ENCODE measurements around the gene HOXA7.

HOXA7 gene

DNA sequence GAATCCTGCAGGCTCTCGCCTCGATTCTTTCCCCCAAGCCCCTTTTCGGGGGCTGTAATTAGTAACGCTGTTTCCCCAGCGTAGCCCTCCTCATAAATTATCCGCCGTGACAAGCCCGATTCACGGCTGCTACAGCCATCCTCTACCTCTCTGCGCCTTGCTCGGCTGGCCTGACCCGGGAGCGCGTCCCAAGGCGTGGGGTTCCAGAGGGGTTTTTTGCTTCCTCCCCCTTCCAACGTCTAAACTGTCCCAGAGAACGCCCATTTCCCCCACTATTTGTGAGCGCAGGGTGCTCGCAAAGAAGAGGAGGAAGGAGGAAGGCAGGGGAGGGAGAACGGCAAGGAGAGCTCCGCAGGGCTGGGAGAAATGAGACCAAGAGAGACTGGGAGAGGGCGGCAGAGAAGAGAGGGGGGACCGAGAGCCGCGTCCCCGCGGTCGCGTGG, 13.9 kb downstream of the HOXA7 start:
- no peak for DNase-seq (ENCODE audit: low read depth)
- H3K4me3 ChIP-seq (ENCODE audit: low read depth, low read length): no peak overlapping the region
- TF ChIP-seq, protein P1, sequence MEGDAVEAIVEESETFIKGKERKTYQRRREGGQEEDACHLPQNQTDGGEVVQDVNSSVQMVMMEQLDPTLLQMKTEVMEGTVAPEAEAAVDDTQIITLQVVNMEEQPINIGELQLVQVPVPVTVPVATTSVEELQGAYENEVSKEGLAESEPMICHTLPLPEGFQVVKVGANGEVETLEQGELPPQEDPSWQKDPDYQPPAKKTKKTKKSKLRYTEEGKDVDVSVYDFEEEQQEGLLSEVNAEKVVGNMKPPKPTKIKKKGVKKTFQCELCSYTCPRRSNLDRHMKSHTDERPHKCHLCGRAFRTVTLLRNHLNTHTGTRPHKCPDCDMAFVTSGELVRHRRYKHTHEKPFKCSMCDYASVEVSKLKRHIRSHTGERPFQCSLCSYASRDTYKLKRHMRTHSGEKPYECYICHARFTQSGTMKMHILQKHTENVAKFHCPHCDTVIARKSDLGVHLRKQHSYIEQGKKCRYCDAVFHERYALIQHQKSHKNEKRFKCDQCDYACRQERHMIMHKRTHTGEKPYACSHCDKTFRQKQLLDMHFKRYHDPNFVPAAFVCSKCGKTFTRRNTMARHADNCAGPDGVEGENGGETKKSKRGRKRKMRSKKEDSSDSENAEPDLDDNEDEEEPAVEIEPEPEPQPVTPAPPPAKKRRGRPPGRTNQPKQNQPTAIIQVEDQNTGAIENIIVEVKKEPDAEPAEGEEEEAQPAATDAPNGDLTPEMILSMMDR (IDR thresholded peaks at IDR 0.05; ENCODE audit: low read depth, low read length, missing control alignments): no peak

DNA sequence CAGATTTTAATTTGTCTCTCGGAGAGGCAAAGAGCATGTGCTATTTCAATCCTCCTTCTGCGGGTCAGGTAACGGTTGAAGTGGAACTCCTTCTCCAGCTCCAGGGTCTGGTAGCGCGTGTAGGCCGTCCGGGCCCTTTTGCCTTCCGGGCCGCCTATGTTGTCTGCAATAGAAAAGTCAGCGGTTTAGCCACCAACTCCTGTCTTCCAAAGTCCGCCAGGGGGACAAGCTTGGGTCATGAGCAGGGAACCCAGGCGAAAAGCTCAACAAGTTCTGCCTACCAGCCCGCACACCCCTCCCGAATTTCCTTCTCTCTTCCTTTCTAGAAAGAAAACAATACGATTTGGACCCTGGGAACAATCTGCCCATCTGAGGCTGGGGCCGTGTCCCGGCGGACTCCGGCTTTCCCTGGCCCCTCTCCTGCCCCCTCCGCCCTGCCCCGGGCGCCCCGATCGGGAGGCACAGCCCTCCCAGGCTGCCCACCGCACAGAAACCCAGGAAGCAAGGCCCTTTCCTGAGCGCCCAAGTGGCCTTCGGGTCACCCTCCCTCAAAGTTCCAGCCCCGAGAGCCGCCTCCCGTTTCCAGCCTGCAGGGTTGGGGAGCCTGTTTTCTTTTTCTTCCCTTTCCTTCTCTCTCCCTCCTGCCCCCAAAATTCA, 14.4 kb downstream of the HOXA7 start:
- H3K4me3 ChIP-seq (ENCODE audit: low read depth, low read length): no peak overlapping the region
- TF ChIP-seq, protein P1 (IDR thresholded peaks at IDR 0.05; ENCODE audit: low read depth, low read length, missing control alignments): no peak
- DNase-seq (ENCODE audit: low read depth): no peak

DNA sequence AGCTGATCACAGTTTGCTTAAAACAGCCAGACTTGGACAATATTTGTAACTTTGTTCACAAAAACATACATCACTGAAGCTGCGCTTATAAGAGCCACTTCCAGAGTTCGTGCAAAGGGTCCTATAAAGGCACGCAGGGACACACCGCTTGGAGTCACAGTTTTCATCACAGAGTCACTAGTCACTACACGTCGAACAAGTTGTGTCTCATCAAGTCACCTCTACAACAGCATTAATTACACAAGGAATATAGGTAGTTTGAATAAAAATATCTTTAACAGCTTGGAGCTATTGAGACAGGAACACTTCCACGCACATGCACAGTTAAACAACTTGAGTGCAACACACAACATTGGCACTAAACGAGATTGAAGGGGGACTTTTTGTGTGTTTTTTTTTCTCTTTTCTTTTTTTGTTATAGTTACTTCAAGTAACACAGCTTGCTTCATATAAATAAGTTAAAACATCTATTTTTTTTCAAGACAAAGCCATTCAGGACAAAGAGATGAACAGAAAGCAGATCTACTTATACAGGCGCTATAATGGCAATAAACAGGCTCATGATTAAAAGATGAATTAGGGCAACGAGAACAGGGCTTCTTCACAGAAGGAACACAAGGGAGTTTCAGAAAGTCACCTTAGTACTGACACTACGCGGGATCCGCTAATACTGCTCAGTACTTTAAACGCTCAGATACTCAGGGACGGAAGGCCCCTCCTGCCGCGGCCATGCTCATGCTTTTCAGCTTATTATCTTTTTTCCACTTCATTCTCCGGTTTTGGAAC, 15.1 kb downstream of the HOXA7 start:
- H3K4me3 ChIP-seq (ENCODE audit: low read depth, low read length): no peak overlapping the region
- TF ChIP-seq, protein P1 (IDR thresholded peaks at IDR 0.05; ENCODE audit: low read depth, low read length, missing control alignments): no peak
- no peak for DNase-seq (ENCODE audit: low read depth)

DNA sequence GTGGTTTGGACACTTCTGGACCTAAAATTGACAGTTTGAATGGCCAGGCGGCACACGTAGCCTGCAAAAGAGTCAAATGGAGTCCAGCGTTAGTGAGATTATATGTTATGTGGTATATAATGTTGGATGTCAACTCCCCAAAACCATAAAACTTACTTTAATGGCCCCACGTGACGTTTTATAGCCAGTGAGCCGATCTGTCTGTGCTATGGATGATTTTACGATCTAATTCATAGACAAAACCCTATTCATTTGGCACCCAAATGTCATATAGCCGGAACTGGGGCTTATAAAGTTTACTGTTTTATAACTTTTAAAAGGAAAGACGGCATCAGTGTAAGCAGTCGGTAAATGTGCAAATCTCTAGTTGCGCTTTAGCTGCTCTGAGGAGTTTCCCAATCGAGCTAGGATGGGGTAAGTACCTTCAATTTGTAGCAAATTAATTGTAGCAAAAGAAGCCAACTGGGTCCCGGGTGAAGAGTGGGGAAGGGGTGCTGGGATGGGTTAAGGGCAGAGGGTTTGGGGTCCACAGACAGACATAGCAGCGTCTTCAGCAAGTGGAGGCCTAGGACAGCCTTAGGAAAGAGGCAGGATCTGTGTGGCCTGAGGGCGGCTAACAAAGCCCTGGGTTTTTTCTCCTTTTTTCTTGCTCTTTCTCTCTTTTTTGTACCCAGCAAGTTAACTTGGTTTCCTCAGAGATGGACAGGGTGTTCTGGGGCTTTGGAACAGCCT, 16.2 kb downstream of the HOXA7 start:
- H3K4me3 ChIP-seq (ENCODE audit: low read depth, low read length): no peak overlapping the region
- TF ChIP-seq, protein P1 (IDR thresholded peaks at IDR 0.05; ENCODE audit: low read depth, low read length, missing control alignments): no peak

DNA sequence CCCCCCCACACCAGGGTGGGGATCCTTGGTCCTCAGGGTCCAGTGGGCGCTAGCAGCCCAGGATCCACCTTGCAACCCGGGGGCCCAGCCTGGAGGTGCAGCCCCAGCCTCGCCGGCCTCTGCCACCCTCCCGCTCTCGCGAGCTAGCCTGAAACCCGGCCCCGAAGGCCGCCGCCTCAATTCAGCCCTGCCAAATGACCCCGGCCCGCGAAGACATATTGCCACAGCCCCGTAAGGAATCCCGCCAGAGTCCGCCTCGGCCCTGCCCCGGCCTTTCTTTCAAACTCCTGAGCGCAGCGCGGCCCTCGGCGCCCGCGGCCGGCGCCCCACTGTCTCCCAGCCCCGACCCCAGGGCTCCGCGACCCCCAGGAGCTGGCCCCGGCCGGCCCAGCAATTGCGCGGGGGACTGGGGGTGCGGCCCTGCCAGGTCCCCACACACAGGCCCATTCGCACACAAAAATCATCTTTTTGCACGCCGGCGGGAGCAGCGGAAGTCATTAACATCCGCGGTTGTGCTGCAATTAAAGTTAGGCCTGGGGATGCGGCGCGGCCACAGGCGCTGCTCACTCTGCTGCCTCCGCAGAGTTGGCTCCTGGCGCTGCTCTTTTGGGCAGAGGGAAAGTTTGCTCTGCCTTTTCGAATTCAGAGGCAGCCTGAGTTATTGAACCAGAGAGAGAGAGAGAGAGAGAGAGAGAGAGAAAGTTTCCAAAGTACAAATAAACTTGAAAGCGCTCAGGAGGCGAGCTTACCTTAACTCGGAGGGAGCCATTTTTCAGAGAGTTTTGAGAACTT, 16.9 kb downstream of the HOXA7 start:
- no peak for DNase-seq (ENCODE audit: low read depth)
- no peak overlapping the region for H3K4me3 ChIP-seq (ENCODE audit: low read depth, low read length)
- TF ChIP-seq, protein P1 (IDR thresholded peaks at IDR 0.05; ENCODE audit: low read depth, low read length, missing control alignments): no peak

More for the DNA sequence above, 16.2 kb downstream of the HOXA7 start:
- no peak for DNase-seq (ENCODE audit: low read depth)

DNA sequence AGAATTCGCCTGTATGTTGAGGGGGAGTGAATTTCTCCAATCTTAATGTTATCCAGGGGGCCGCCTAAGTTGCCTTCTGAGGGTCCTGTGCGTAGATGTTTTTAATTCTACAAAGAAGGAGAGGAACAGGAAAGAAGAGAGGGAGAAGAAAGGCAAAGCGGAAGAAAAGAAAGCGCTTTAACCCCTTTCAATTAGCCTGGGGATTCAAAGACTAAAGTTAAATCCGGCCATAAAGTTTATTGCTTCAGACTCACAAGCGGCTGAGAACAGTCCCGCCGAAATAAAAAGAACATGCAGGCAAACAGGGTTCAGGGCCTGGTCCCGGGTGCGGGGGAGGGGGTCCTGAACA, 17.5 kb downstream of the HOXA7 start:
- no peak overlapping the region for H3K4me3 ChIP-seq (ENCODE audit: low read depth, low read length)
- DNase-seq (ENCODE audit: low read depth): no peak
- TF ChIP-seq, protein P1 (IDR thresholded peaks at IDR 0.05; ENCODE audit: low read depth, low read length, missing control alignments): no peak

Measured in GM12864 (cell line).